Kidney (tissue), 14 donors: ENCODE data around the gene OTOP3. TPM values are rescaled to one million over a fixed set of nuclear protein-coding genes. Genes with fewer than 3 reads are reported as not detected.

ENCODE experiments used
- DNase-seq, 5 donors: peaks; one replicate each; pipeline ENCODE4 v3.0.0-alpha.2; 2013 to 2020
- FAIRE-seq: peaks from 2 replicates; lab custom pipeline; 2012; peaks lifted over from hg19 to GRCh38; lab: Jason Lieb, UNC
- H3K27ac ChIP-seq, 2 donors: one replicate each; pipeline ENCODE4 v1.7.0; 2013; ENCODE audit warnings: low read depth in 2 of 2, low read length in 2 of 2, inconsistent platforms in 1 of 2
- H3K27me3 ChIP-seq: one replicate; pipeline ENCODE4 v1.7.1; 2013; ENCODE audit warnings: low read length, inconsistent platforms; ENCODE audit not compliant: control insufficient read depth, insufficient read depth
- H3K36me3 ChIP-seq, 3 donors: one replicate each; pipeline versions ENCODE4 v1.7.0 to v1.7.1; 2013; ENCODE audit warnings: low read length in 3 of 3, control low read depth in 1 of 3, inconsistent platforms in 1 of 3; ENCODE audit not compliant: insufficient read depth in 3 of 3, control insufficient read depth in 2 of 3
- H3K4me1 ChIP-seq, 3 donors: one replicate each; pipeline versions ENCODE4 v1.7.0 to v1.7.1; 2013; ENCODE audit warnings: low read length in 3 of 3, inconsistent platforms in 1 of 3, low read depth in 1 of 3; ENCODE audit not compliant: control insufficient read depth in 2 of 3, insufficient read depth in 2 of 3
- H3K4me3 ChIP-seq, 3 donors: one replicate each; pipeline versions ENCODE4 v1.7.0 to v1.8.1; 2013; ENCODE audit warnings: low read length in 3 of 3, control low read depth in 1 of 3, inconsistent platforms in 1 of 3
- H3K9ac ChIP-seq, 3 donors: one replicate each; pipeline versions ENCODE4 v1.7.0 to v1.7.1; 2013; ENCODE audit warnings: low read length in 3 of 3, control low read depth in 1 of 3, inconsistent platforms in 1 of 3
- H3K9me3 ChIP-seq, 3 donors: one replicate each; pipeline versions ENCODE4 v1.7.0 to v1.7.1; 2013; ENCODE audit warnings: low read length in 3 of 3, control low read depth in 1 of 3, inconsistent platforms in 1 of 3; ENCODE audit not compliant: control insufficient read depth in 2 of 3, insufficient read depth in 1 of 3
- CTCF ChIP-seq: IDR thresholded peaks from 3 replicates; pipeline ENCODE4 v1.5.1; 2012; ENCODE audit warnings: mild to moderate bottlenecking, moderate library complexity, borderline replicate concordance; ENCODE audit not compliant: insufficient read depth; ENCODE audit errors: extremely low read depth
- intact Hi-C: fragments of 100-400 bp; cut with DNase I; formaldehyde crosslinking; loops from one replicate; pipeline ENCODE4 v1.11.1; 2022
- polyA plus RNA-seq: library from polyadenylated mRNA; stranded (reverse); fragments of 350-450 nt; fragmentation: Illumina TruSeq; extraction: RNeasy Lipid Tissue Mini Kit (QIAGEN cat#74804); gene quantifications from one replicate; pipeline ENCODE4 v1.2.3, GENCODE V29; 2014; ENCODE audit warnings: low read depth, low replicate concordance; ENCODE audit not compliant: insufficient read depth
- total RNA-seq: library from RNA; stranded (reverse); fragmentation: NEBNext Ultra II Directional; extraction: Animal tissue kit (Norgen Biotek cat#: 25700); gene quantifications from one replicate; pipeline ENCODE4 v1.2.1, GENCODE V29; 2021
- donor health status: control.
- donor health status: control.
- donor health status: control.
- donor health status: control.
- donor health status: control.
- donor health status: DM: yes; HTN: yes; CAD: no.
- donor health status: Normal renal cell carcinoma (clear cell type).

The OTOP3 gene
- total and polyA plus RNA-seq, 2 donors from 2014 or later: not detected

- Histone ChIP-seq H3K9me3 (no peaks in the 10 kb centered on the region), H3K9ac (no peak overlapping the region), H3K27ac (no peak overlapping the region), H3K27me3 (peaks cover 9% of the 10 kb centered on the region), H3K36me3 (no peaks in the 10 kb centered on the region), H3K4me1 (no peaks in the 10 kb centered on the region), H3K4me3 (no peak overlapping the region)
- FAIRE-seq (no peak), DNase-seq (no peak)
- no peak for TF ChIP-seq CTCF
- intact Hi-C loops: no loop called here
Observed at GRCh38 chr17:74898376-74898946, 37.2 kb upstream of the OTOP3 start.

- no peak for DNase-seq
- TF ChIP-seq CTCF: no peak
- Histone ChIP-seq H3K4me3 (no peak overlapping the region), H3K4me1 (no peaks in the 10 kb centered on the region), H3K9ac (no peak overlapping the region), H3K27ac (no peak overlapping the region), H3K9me3 (no peaks in the 10 kb centered on the region), H3K27me3 (peaks cover 2% of the 10 kb centered on the region), H3K36me3 (no peaks in the 10 kb centered on the region)
- no peak for FAIRE-seq
- intact Hi-C loops: no loop called here
Observed at GRCh38 chr17:74900208-74900607, 35.5 kb upstream of the OTOP3 start.

GRCh38 chr17:74901353-74902135 lies 34.2 kb upstream of the OTOP3 start:
- TF ChIP-seq CTCF: no peak
- peaks cover under 1% of the 10 kb centered on the region for H3K27me3 ChIP-seq
- H3K4me1 ChIP-seq: no peaks in the 10 kb centered on the region
- H3K27ac ChIP-seq: no peak overlapping the region
- DNase-seq (no peak), FAIRE-seq (no peak)
- intact Hi-C loops: no loop called here
- no peaks in the 10 kb centered on the region for H3K9me3 ChIP-seq
- no peaks in the 10 kb centered on the region for H3K36me3 ChIP-seq
- H3K4me3 ChIP-seq: no peak overlapping the region
- H3K9ac ChIP-seq: no peak overlapping the region
